Measurements from ENCODE around the gene PRPF4.

- TF ChIP-seq CTCF (IDR thresholded peaks at IDR 0.05) (no peak), EP300 (IDR thresholded peaks at IDR 0.05) (no peak), POLR2A (IDR thresholded peaks at IDR 0.05) (no peak)
These were observed 26.1 kb downstream of the PRPF4 start for GRCh38 chr9:113301548-113301947.

All from tibial nerve (tissue), 4 donors.